GM12878 (cell line): ENCODE results near the gene TNFRSF8. TPM values are rescaled to one million over a fixed set of nuclear protein-coding genes. Genes with fewer than 3 reads are reported as not detected.

ENCODE experiments used
- ATAC-seq: fragments of 200-7000 bp; cut with Tn5 transposase; 3 replicates; pipeline ENCODE4 v1.9.1; 2020; ENCODE audit warnings: mild to moderate bottlenecking, moderate library complexity
- BruUV-seq: library from RNA; stranded (reverse); fragments of 400-500 nt; replicated peaks from 2 replicates; lab custom pipeline; 2021; lab: Mats Ljungman, UMichigan
- CTCF ChIA-PET: fragments of 300-600 bp; sonication (Branson Sonifier 250); formaldehyde crosslinking; extraction: SDS; loops from one replicate; lab custom pipeline; 2021; ENCODE audit warnings: inconsistent platforms; lab: Yijun Ruan, JAX
- POLR2A ChIA-PET: fragments of 350-600 bp; formaldehyde crosslinking; extraction: SDS; loops from one replicate; lab custom pipeline; 2021; ENCODE audit warnings: inconsistent platforms; lab: Charles Lee
- RAD21 ChIA-PET: fragments of 300-600 bp; sonication (Branson Sonifier 250); formaldehyde crosslinking; loops from one replicate; lab custom pipeline; 2023; ENCODE audit warnings: antibody characterized with exemption; ENCODE audit not compliant: unreplicated experiment; lab: Charles Lee
- SMC1A ChIA-PET: fragments of 300-600 bp; sonication (Branson Sonifier 250); formaldehyde crosslinking; loops from one replicate; lab custom pipeline; 2023; ENCODE audit not compliant: unreplicated experiment, uncharacterized antibody; lab: Charles Lee
- DNase-seq: peaks from one replicate; pipeline ENCODE4 v3.0.0-alpha.2; 2011; ENCODE audit warnings: low read depth, low spot score
- FAIRE-seq: peaks from 3 replicates; lab custom pipeline; 2011; peaks lifted over from hg19 to GRCh38; lab: Jason Lieb, UNC
- H2AFZ ChIP-seq: 2 replicates; pipeline ENCODE4 v1.6.0; 2011; ENCODE audit warnings: low read depth, low read length, control low read depth; ENCODE audit not compliant: control insufficient read depth
- H3K27ac ChIP-seq: 2 replicates; pipeline ENCODE4 v1.5.1; 2011; ENCODE audit warnings: control low read depth; ENCODE audit not compliant: control insufficient read depth, insufficient read depth
- H3K27me3 ChIP-seq, 2 experiments: replicated peaks in 1 of 2; 2 replicates each; pipeline versions ENCODE4 v1.6.0 to v1.6.1; 2011; ENCODE audit warnings: low read length in 1 of 2; ENCODE audit not compliant: control insufficient read depth in 2 of 2, insufficient read depth in 2 of 2
- H3K36me3 ChIP-seq, 2 experiments: 2 replicates each; pipeline ENCODE4 v1.5.1; 2011; ENCODE audit warnings: low read length in 1 of 2; ENCODE audit not compliant: control insufficient read depth in 2 of 2, insufficient read depth in 2 of 2
- H3K4me1 ChIP-seq: 2 replicates; pipeline ENCODE4 v1.6.1; 2011; ENCODE audit warnings: mild to moderate bottlenecking, low read length, moderate library complexity, mixed read lengths; ENCODE audit not compliant: control insufficient read depth, insufficient read depth
- H3K4me2 ChIP-seq: 2 replicates; pipeline ENCODE4 v1.6.0; 2011; ENCODE audit warnings: control low read depth; ENCODE audit not compliant: control insufficient read depth, insufficient read depth
- H3K4me3 ChIP-seq: fragments of 200-600 bp; sonication (generic); 2 replicates; pipeline ENCODE4 v1.5.1; 2016
- H3K79me2 ChIP-seq: 2 replicates; pipeline ENCODE4 v1.6.0; 2011; ENCODE audit warnings: low read length; ENCODE audit not compliant: control insufficient read depth, insufficient read depth
- H3K9ac ChIP-seq: 2 replicates; pipeline ENCODE4 v1.8.0; 2011; ENCODE audit warnings: low read length, control low read depth, mixed read lengths; ENCODE audit not compliant: control insufficient read depth, insufficient read depth
- H3K9me3 ChIP-seq: replicated peaks from 3 replicates; pipeline ENCODE4 v1.5.1; 2011; ENCODE audit warnings: mild to moderate bottlenecking, low read length; ENCODE audit not compliant: control insufficient read depth, insufficient read depth
- H4K20me1 ChIP-seq: 2 replicates; pipeline ENCODE4 v1.6.0; 2011; ENCODE audit not compliant: control insufficient read depth, insufficient read depth
- RAD21 ChIP-seq: IDR thresholded peaks from 2 replicates; pipeline ENCODE4 v1.6.1; 2011; ENCODE audit warnings: mild to moderate bottlenecking, low read depth, low read length, moderate library complexity; ENCODE audit not compliant: insufficient read depth
- SMARCA5 ChIP-seq: fragments of 450-650 bp; IDR thresholded peaks from 2 replicates; pipeline ENCODE4 v1.6.1; 2017; ENCODE audit warnings: mild to moderate bottlenecking
- SRF ChIP-seq, 2 experiments: IDR thresholded peaks; 2 replicates each; pipeline ENCODE4 v1.6.1; 2011; ENCODE audit warnings: low read depth in 2 of 2, low read length in 2 of 2, mild to moderate bottlenecking in 1 of 2, moderate library complexity in 1 of 2
- WGBS: methylation state at CpG from one replicate; pipeline ENCODE4 v1.1.6; 2016; ENCODE audit warnings: low lambda C conversion rate; ENCODE audit not compliant: insufficient replicate concordance, insufficient coverage; ENCODE audit errors: missing lambda C conversion rate; 5-methylcytosine and 5-hydroxymethylcytosine counted together
- in situ Hi-C: fragments of 300-500 bp; cut with MboI; formaldehyde crosslinking; loops from 9 replicates; pipeline ENCODE4 v1.14.3; 2018; ENCODE audit warnings: mixed read lengths
- intact Hi-C: fragments of 100-400 bp; cut with micrococcal nuclease; formaldehyde crosslinking; loops from one replicate; pipeline ENCODE4 v1.14.2; 2022; ENCODE audit not compliant: unreplicated experiment
- polyA plus RNA-seq, 11 experiments: library from polyadenylated mRNA; depleted of rRNA in 4 of 11; unstranded in 6 of 11; stranded (reverse) in 5 of 11; fragments of >200 nt; fragmentation: Nextera tagmentation in 4 of 11; fragmentation: Illumina TruSeq in 1 of 11; extraction: Ambion mirVana in 4 of 11; extraction: Trizol in 1 of 11; gene quantifications; 1 replicate in 1 of 11; 2 replicates in 10 of 11; pipeline versions ENCODE4 v1.2.1 to v1.2.3, GENCODE V29; 2011 to 2016; ENCODE audit warnings: inconsistent platforms in 2 of 11, missing spikeins in 2 of 11, low read depth in 1 of 11
- total RNA-seq, 4 experiments: library from RNA; depleted of rRNA in 3 of 4; stranded (reverse); fragments of >200 nt in 3 of 4; fragmentation: Illumina TruSeq in 1 of 4; extraction: Trizol in 1 of 4; gene quantifications; 2 replicates each; pipeline versions ENCODE4 v1.2.1 to v1.2.3, GENCODE V29; 2013 to 2021
- TF ChIP-seq, protein P1 (sequence below): fragments of 450-650 bp; IDR thresholded peaks from 2 replicates; pipeline ENCODE4 v1.6.1; 2016; ENCODE audit warnings: mild to moderate bottlenecking, moderate library complexity, borderline replicate concordance
- TF ChIP-seq, protein P2 (sequence below): IDR thresholded peaks from 2 replicates; pipeline ENCODE4 v1.6.1; 2012; ENCODE audit warnings: low read depth, low read length, improper control_type of control experiment

Gene TNFRSF8
- total and polyA plus RNA-seq, 10 of the 15 experiments (the other 5 are each of a cell fraction or from before 2014, with no cell fraction given) = 9.8 to 114 (median 58.8) TPM

DNA sequence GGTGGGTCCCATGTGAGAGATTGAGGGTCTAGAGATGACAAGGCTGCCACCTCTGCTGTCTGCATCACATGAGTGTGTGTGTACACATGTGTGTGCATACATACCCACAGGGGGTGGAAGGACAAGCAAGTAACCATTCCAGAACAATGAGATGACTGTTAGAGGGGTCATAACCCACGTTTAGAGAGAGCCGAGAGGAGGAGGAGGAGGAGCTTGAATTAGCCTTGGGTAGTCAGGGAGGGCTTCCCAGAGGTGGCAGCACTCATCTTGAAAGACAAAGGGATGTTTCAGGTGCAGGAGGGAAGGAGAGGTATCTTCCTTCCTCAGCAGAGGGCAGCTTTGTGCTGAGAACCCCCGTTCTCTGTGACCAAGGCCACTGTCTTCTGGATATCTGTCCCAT, 125.0 kb downstream of the TNFRSF8 start (continued):
- TF ChIP-seq, protein P1, sequence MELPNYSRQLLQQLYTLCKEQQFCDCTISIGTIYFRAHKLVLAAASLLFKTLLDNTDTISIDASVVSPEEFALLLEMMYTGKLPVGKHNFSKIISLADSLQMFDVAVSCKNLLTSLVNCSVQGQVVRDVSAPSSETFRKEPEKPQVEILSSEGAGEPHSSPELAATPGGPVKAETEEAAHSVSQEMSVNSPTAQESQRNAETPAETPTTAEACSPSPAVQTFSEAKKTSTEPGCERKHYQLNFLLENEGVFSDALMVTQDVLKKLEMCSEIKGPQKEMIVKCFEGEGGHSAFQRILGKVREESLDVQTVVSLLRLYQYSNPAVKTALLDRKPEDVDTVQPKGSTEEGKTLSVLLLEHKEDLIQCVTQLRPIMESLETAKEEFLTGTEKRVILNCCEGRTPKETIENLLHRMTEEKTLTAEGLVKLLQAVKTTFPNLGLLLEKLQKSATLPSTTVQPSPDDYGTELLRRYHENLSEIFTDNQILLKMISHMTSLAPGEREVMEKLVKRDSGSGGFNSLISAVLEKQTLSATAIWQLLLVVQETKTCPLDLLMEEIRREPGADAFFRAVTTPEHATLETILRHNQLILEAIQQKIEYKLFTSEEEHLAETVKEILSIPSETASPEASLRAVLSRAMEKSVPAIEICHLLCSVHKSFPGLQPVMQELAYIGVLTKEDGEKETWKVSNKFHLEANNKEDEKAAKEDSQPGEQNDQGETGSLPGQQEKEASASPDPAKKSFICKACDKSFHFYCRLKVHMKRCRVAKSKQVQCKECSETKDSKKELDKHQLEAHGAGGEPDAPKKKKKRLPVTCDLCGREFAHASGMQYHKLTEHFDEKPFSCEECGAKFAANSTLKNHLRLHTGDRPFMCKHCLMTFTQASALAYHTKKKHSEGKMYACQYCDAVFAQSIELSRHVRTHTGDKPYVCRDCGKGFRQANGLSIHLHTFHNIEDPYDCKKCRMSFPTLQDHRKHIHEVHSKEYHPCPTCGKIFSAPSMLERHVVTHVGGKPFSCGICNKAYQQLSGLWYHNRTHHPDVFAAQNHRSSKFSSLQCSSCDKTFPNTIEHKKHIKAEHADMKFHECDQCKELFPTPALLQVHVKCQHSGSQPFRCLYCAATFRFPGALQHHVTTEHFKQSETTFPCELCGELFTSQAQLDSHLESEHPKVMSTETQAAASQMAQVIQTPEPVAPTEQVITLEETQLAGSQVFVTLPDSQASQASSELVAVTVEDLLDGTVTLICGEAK = no peak
- no peak for TF ChIP-seq SRF (IDR thresholded peaks at IDR 0.05; ENCODE audit: low read depth in 2 of 2, low read length in 2 of 2)

DNA sequence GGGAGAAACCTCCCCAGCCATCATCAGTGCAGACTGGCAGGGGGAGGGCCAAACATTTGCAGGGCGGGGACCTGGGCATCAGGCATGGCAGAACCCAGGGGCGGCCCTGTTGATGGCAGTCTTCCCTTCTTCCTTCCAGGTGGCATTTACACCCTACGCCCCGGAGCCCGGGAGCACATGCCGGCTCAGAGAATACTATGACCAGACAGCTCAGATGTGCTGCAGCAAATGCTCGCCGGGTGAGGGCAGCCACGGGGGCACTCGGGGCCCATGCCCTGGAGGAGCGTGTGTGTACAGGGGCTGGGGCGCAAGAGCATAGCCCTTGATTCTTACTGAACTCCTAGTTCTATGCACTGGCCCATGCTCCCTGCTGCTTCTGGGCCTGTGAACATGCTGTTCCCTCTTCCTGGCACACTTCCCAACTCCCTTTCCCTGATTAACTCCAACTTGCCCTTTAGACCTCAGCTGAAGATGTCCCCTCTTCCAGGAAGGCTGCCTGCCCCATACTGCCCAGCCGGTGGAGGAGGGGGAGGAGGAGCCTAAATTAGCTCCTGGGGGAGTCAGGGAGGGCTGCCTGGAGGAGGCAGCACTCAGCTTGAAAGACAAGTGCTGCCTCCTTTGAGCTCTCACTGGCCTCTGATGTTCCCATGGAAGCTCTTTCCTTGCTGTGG, 125.7 kb downstream of the TNFRSF8 start:
- DNase-seq (no peak), FAIRE-seq (no peak), ATAC-seq (no peak)
- SMC1A ChIA-PET = interaction anchor here (1.5 kb wide), 1 partner anchor 64 kb away, joined by 6 read pairs; no protein-coding TSS in a partner anchor
- H3K4me3 ChIP-seq = no peak overlapping the region
- H3K27me3 ChIP-seq = no peaks in the 10 kb centered on the region
- peaks cover 9% of the 10 kb centered on the region; the same call in 1 of the 2 replicates for H4K20me1 ChIP-seq
- intact Hi-C loops = no loop called here
- H3K36me3 ChIP-seq = peaks cover 14 to 26% of the 10 kb centered on the region in 2 experiments; a peak in 3 of 4 replicates
- no TSS peak for BruUV-seq
- RAD21 ChIA-PET = interaction anchor here (1.1 kb wide), 1 partner anchor 15 kb away, joined by 4 read pairs; no protein-coding TSS in a partner anchor
- CTCF ChIA-PET = interaction anchor here (1.9 kb wide), 1 partner anchor 64 kb away, joined by 8 read pairs; no protein-coding TSS in a partner anchor
- H3K27ac ChIP-seq = no peak overlapping the region
- no peaks in the 10 kb centered on the region for H3K9me3 ChIP-seq
- in situ Hi-C loops = no loop called here
- WGBS = 86% methylated on average over 13 of the region's 13 CpGs
- H3K4me2 ChIP-seq = no peak overlapping the region
- peaks cover 7% of the 10 kb centered on the region for H3K4me1 ChIP-seq
- H2AFZ ChIP-seq = no peak overlapping the region
- no peak overlapping the region for H3K9ac ChIP-seq
- POLR2A ChIA-PET = interaction anchor here (1.0 kb wide), 1 partner anchor 27 kb away, joined by 3 read pairs; no protein-coding TSS in a partner anchor
- no peak for TF ChIP-seq RAD21
- TF ChIP-seq SMARCA5 = peak; percentile 73; the same call in 1 of the 2 replicates
- TF ChIP-seq, protein P2, sequence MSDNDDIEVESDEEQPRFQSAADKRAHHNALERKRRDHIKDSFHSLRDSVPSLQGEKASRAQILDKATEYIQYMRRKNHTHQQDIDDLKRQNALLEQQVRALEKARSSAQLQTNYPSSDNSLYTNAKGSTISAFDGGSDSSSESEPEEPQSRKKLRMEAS = no peak
- peaks cover 33% of the 10 kb centered on the region for H3K79me2 ChIP-seq
